SK-N-SH treated with all-trans-retinoic acid at 6 μM for 48 hours (cell line): ENCODE measurements around the gene ARL8A.

Source experiments
- GLIS3 ChIP-seq: fragments of 250-450 bp; sonication (Bioruptor Pico); IDR thresholded peaks from 2 replicates; pipeline ENCODE4 v1.5.0; 2020; ENCODE audit warnings: mild to moderate bottlenecking, moderate library complexity
- PPARA ChIP-seq: fragments of 250-450 bp; sonication (Bioruptor Pico); IDR thresholded peaks from 2 replicates; pipeline ENCODE4 v1.5.0; 2020; ENCODE audit warnings: mild to moderate bottlenecking, borderline replicate concordance
- RARB ChIP-seq: fragments of 250-450 bp; sonication (Bioruptor Pico); IDR thresholded peaks from 2 replicates; pipeline ENCODE4 v1.8.0; 2021; ENCODE audit warnings: mild to moderate bottlenecking, moderate library complexity
- SNAI2 ChIP-seq: fragments of 250-450 bp; sonication (Bioruptor Pico); IDR thresholded peaks from 2 replicates; pipeline ENCODE4 v1.5.0; 2020; ENCODE audit warnings: mild to moderate bottlenecking, moderate library complexity
- ZFP3 ChIP-seq: fragments of 250-450 bp; sonication (Bioruptor Pico); IDR thresholded peaks from 2 replicates; pipeline ENCODE4 v1.5.0; 2020; ENCODE audit warnings: mild to moderate bottlenecking, moderate library complexity
- ZFP30 ChIP-seq: fragments of 450-650 bp; formaldehyde crosslinking; IDR thresholded peaks from 2 replicates; pipeline ENCODE4 v1.5.0; 2022; ENCODE audit warnings: mild to moderate bottlenecking, moderate library complexity
- ZNF565 ChIP-seq: fragments of 450-650 bp; formaldehyde crosslinking; conservative IDR thresholded peaks from 2 replicates; pipeline ENCODE4 v1.5.0; 2020; ENCODE audit warnings: low read depth, mild to moderate bottlenecking, moderate library complexity
- ZNF70 ChIP-seq: fragments of 450-650 bp; formaldehyde crosslinking; IDR thresholded peaks from 2 replicates; pipeline ENCODE4 v1.5.0; 2020; ENCODE audit warnings: mild to moderate bottlenecking, moderate library complexity

DNA sequence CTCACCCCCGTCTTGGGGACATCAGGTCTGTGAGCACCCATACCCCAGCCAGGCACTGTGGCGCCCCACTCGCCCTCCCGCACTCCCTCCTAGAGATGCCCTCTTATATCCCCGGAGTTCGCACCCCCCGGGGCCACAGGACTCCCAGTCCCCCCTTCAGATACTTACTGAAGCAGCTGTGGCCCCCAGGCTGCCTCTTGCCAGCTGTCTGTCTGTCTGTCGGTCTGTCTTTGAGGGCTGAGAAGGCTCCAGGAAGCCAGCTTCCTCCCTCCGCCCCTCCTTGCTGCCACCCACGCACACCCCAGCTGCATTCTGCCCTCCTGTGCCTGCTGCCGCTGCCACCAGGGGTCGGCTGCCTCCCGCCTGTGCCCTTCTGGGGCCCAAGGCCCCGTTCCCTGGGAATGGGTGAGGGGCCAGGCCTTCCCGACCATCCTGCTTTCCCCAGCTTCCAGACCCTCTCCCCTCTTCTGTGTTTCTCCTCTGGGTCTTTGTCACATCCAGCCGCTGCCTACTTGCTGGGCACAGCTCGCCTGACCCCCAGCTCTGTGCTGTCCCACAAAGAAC is 15.9 kb upstream of the ARL8A start, which contains the start of gene PTPN7:
- TF ChIP-seq ZFP3 (CRISPR knock-in tag): no peak
- no peak for TF ChIP-seq SNAI2
- TF ChIP-seq PPARA (CRISPR knock-in tag): no peak
- TF ChIP-seq ZNF565 (CRISPR knock-in tag): no peak
- TF ChIP-seq RARB (CRISPR knock-in tag): no peak
- no peak for TF ChIP-seq ZNF70 (CRISPR knock-in tag)
- no peak for TF ChIP-seq ZFP30 (CRISPR knock-in tag)
- TF ChIP-seq GLIS3 (CRISPR knock-in tag): no peak
